ENCODE measurements around the gene RGS17. TPM values are rescaled to one million over a fixed set of nuclear protein-coding genes. Genes with fewer than 3 reads are reported as not detected.
"Not testable (repeated sequence)": the region's sequence is repeated elsewhere in the genome, so short reads cannot be mapped to it uniquely, and the experiment has no call there.

RGS17 gene
- polyA plus RNA-seq, 1 donor = 2.4 TPM

DNA sequence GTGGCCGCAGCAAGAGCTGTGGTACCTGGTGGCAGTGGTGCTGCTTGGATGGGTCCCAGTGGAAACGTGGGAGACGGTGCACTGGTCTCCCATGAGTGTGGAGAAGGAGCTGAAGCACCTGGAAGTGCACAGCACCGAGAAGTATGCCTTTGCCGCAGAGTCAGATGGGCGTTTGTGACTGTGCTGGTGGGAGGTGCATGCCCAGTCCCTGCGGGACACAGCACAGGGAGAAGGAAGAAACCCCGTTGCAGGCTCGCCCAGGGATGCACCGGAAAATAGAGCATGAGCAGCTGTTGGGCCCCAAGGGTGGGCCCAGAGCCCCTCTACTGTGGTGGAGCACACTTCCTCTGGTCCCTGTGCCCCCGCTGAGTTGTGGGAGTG lies 19.3 kb upstream of the RGS17 start:
- no peak for DNase-seq
- H3K27ac ChIP-seq (ENCODE audit: low read length) = no peak overlapping the region
- no peak overlapping the region for H3K4me3 ChIP-seq (ENCODE audit: low read length)
- H3K27me3 ChIP-seq (ENCODE audit: control insufficient read depth, insufficient read depth, low read length) = no peaks in the 10 kb centered on the region
- no peaks in the 10 kb centered on the region for H3K9me3 ChIP-seq (ENCODE audit: control insufficient read depth, low read depth, low read length)
- no CpG with 5 or more reads among the region's 11 CpGs for WGBS (ENCODE audit: insufficient coverage, low lambda C conversion rate)
- H3K4me1 ChIP-seq (ENCODE audit: control insufficient read depth, insufficient read depth, low read length) = no peaks in the 10 kb centered on the region
- H3K36me3 ChIP-seq (ENCODE audit: control insufficient read depth, insufficient read depth, low read length) = no peaks in the 10 kb centered on the region

DNA sequence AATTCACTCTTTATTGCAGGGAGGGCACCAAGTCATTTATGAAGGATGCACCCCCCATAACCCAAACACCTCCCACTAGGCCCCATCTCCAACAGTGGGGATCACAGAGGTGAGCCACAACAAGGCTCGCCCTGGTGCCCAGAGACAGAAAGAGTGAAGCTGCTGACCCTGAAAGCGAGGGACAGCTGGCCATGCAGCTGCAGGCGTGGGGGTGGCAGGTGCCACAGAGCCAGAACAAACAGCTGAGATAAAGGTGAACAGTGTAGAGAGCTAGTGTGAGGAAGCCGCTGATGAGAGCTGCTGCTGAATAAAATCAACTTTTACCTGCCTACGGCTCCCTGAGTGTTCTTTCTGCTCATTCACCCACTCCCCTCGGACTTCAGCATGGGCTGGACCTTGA lies 18.8 kb upstream of the RGS17 start:
- WGBS (ENCODE audit: insufficient coverage, low lambda C conversion rate) = no CpG with 5 or more reads among the region's 6 CpGs
- Histone ChIP-seq H3K36me3 (ENCODE audit: control insufficient read depth, insufficient read depth, low read length) (no peaks in the 10 kb centered on the region), H3K27me3 (ENCODE audit: control insufficient read depth, insufficient read depth, low read length) (no peaks in the 10 kb centered on the region), H3K9me3 (ENCODE audit: control insufficient read depth, low read depth, low read length) (no peaks in the 10 kb centered on the region), H3K4me1 (ENCODE audit: control insufficient read depth, insufficient read depth, low read length) (no peaks in the 10 kb centered on the region), H3K4me3 (ENCODE audit: low read length) (no peak overlapping the region), H3K27ac (ENCODE audit: low read length) (no peak overlapping the region)
- no peak for DNase-seq

DNA sequence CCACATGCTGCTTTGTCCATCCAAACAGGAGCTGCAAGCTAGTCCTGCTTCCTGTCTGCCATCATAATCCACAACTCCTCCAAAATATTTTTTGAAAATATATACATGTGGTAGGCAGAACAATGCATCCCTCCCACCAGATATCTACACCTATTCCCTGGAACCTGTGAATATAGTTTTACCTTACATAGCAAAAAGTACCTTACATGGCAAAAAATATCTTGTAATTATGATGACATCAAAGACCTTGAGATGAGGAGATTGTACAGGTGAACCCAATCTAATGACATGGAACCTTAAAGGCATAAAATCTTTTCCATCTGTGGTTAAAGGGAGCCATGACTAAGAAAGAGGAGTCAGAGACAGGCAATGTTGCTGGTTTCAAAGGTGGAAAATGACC lies 15.3 kb upstream of the RGS17 start:
- H3K36me3 ChIP-seq (ENCODE audit: control insufficient read depth, insufficient read depth, low read length) = no peaks in the 10 kb centered on the region
- no peak overlapping the region for H3K27ac ChIP-seq (ENCODE audit: low read length)
- no peaks in the 10 kb centered on the region for H3K4me1 ChIP-seq (ENCODE audit: control insufficient read depth, insufficient read depth, low read length)
- H3K9me3 ChIP-seq (ENCODE audit: control insufficient read depth, low read depth, low read length) = no peaks in the 10 kb centered on the region
- H3K4me3 ChIP-seq (ENCODE audit: low read length) = no peak overlapping the region
- no peak for DNase-seq
- no peaks in the 10 kb centered on the region for H3K27me3 ChIP-seq (ENCODE audit: control insufficient read depth, insufficient read depth, low read length)

DNA sequence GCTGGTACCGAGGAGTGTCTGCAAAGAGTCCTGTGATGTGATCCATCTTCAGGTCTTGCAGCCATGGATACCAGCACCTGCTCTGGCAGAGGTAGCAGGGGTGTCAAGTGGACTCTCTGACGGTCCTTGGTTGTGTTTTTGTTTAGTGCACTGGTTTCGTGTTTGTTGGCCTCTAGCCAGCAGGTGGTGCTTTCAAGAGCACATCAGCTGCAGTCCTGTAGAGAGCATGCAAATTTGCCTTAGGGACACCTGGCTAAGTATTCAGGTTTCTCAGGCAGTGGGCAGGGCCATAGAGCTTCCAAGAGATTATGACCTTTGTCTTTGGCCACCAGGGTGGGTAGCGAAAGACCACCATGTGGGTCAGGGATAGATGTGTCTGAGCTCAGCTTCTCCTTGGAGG lies 14.5 kb upstream of the RGS17 start:
- H3K9me3 ChIP-seq (ENCODE audit: control insufficient read depth, low read depth, low read length) = no peaks in the 10 kb centered on the region
- H3K4me3 ChIP-seq (ENCODE audit: low read length) = no peak overlapping the region
- DNase-seq = no peak
- no peaks in the 10 kb centered on the region for H3K36me3 ChIP-seq (ENCODE audit: control insufficient read depth, insufficient read depth, low read length)
- H3K27ac ChIP-seq (ENCODE audit: low read length) = no peak overlapping the region
- no peaks in the 10 kb centered on the region for H3K27me3 ChIP-seq (ENCODE audit: control insufficient read depth, insufficient read depth, low read length)
- 100% methylated on average over 1 of the region's 4 CpGs for WGBS (ENCODE audit: insufficient coverage, low lambda C conversion rate)
- H3K4me1 ChIP-seq (ENCODE audit: control insufficient read depth, insufficient read depth, low read length) = no peaks in the 10 kb centered on the region

DNA sequence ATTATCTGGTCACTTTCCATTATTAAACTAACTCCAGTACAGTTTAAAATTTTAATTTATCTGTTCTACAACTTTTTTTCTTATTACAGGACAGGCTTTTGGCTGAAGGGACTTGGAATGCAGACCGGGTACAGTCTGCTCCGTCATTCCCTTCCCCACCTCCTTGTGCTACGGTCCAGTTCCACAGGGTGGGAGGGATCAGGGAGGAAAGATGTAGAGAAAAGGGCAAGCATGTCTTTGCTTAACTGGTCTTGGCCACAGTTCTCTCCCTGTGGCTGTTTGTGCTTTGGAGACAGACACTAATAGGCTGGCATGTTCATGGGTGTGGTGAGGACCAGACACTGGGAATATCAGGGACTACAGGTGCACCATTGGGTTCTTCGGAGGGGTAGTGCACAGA lies 12.1 kb upstream of the RGS17 start:
- Histone ChIP-seq H3K36me3 (ENCODE audit: control insufficient read depth, insufficient read depth, low read length) (no peaks in the 10 kb centered on the region), H3K9me3 (ENCODE audit: control insufficient read depth, low read depth, low read length) (no peaks in the 10 kb centered on the region), H3K4me1 (ENCODE audit: control insufficient read depth, insufficient read depth, low read length) (no peaks in the 10 kb centered on the region), H3K27ac (ENCODE audit: low read length) (no peak overlapping the region), H3K4me3 (ENCODE audit: low read length) (no peak overlapping the region), H3K27me3 (ENCODE audit: control insufficient read depth, insufficient read depth, low read length) (no peaks in the 10 kb centered on the region)
- DNase-seq = no peak
- 92% methylated on average over 2 of the region's 4 CpGs for WGBS (ENCODE audit: insufficient coverage, low lambda C conversion rate)

DNA sequence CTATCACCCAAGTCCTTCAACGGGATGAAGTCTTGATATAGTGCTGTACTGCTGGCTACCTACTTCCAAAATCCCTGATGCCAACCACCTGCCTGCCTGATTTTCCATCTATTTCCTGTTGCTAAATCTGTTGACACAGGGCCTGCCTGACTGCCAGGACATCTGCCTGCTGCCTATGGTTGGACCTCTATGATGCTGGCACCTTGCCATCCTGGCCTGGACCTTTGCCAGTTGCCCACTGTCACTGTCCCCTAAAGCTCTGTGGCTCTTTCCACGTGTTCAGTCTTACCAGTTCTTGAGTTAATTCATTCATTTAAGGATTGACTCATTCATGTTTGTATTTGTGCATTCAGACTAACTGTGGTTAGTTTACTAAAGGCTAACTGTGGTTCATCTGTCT lies 9.2 kb upstream of the RGS17 start:
- Histone ChIP-seq H3K9me3 (ENCODE audit: control insufficient read depth, low read depth, low read length) (no peaks in the 10 kb centered on the region), H3K4me3 (ENCODE audit: low read length) (no peak overlapping the region), H3K27me3 (ENCODE audit: control insufficient read depth, insufficient read depth, low read length) (no peaks in the 10 kb centered on the region), H3K4me1 (ENCODE audit: control insufficient read depth, insufficient read depth, low read length) (no peaks in the 10 kb centered on the region), H3K27ac (ENCODE audit: low read length) (no peak overlapping the region), H3K36me3 (ENCODE audit: control insufficient read depth, insufficient read depth, low read length) (no peaks in the 10 kb centered on the region)
- DNase-seq = no peak
- WGBS (ENCODE audit: insufficient coverage, low lambda C conversion rate) = no CpG with 5 or more reads among the region's 2 CpGs

DNA sequence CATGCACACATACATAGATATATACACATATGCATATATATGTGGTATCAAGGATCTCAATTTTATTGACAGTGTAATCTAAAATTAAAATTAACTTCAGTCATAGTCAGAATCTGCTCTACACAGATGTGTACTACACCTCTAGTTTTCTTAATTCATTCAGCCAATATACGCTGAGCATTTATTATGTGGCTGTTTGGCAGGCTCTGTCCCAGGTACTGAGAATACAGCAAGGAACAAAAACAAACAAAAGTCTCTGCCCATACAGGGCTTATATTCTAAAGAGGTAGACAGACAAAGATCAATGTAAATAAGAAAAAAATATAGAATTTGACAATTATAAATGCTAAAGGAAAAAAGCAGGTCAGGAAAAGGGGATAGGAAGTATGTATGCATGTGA lies 7.8 kb upstream of the RGS17 start:
- Histone ChIP-seq H3K4me1 (ENCODE audit: control insufficient read depth, insufficient read depth, low read length) (no peaks in the 10 kb centered on the region), H3K27ac (ENCODE audit: low read length) (no peak overlapping the region), H3K9me3 (ENCODE audit: control insufficient read depth, low read depth, low read length) (no peaks in the 10 kb centered on the region), H3K27me3 (ENCODE audit: control insufficient read depth, insufficient read depth, low read length) (no peaks in the 10 kb centered on the region), H3K36me3 (ENCODE audit: control insufficient read depth, insufficient read depth, low read length) (no peaks in the 10 kb centered on the region), H3K4me3 (ENCODE audit: low read length) (no peak overlapping the region)
- WGBS (ENCODE audit: insufficient coverage, low lambda C conversion rate) = 63% methylated on average over 1 of the region's 1 CpG
- DNase-seq = no peak

DNA sequence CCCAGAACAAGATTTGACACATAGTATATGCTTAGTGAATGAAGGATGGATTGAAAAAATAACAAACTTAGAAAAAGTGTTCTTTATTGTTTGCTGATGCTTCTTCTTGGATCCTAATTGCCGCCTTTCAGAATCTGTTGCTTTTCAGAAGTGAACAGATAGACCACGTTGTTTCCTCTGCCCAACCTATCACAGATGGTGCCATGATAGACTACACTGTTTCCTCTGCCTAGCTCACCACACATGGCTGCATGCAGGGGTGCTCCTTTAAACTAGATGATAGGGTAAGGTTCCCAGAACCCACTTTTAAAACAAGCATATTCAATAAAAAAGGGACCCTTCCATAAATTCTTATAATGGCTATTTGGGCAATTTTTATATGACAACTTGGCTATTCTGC lies 4.6 kb upstream of the RGS17 start:
- no peak overlapping the region for H3K27ac ChIP-seq (ENCODE audit: low read length)
- no peaks in the 10 kb centered on the region for H3K36me3 ChIP-seq (ENCODE audit: control insufficient read depth, insufficient read depth, low read length)
- H3K27me3 ChIP-seq (ENCODE audit: control insufficient read depth, insufficient read depth, low read length) = peaks cover 10% of the 10 kb centered on the region
- H3K4me3 ChIP-seq (ENCODE audit: low read length) = no peak overlapping the region
- WGBS (ENCODE audit: insufficient coverage, low lambda C conversion rate) = 60% methylated on average over 1 of the region's 2 CpGs
- H3K9me3 ChIP-seq (ENCODE audit: control insufficient read depth, low read depth, low read length) = no peaks in the 10 kb centered on the region
- DNase-seq = no peak
- no peaks in the 10 kb centered on the region for H3K4me1 ChIP-seq (ENCODE audit: control insufficient read depth, insufficient read depth, low read length)

DNA sequence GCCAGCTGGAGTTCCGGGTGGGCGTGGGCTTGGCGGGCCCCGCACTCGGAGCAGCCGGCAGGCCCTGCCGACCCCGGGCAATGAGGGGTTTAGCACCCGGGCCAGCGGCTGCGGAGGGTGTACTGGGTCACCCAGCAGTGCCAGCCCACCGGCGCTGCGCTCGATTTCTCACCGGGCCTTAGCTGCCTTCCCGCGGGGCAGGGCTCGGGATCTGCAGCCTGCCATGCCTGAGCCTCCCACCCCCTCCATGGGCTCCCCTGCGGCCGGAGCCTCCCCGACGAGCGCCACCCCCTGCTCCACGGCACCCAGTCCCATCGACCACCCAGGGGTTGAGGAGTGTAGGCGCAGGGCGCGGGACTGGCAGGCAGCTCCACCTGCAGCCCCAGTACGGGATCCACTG lies 2.6 kb upstream of the RGS17 start:
- not testable (repeated sequence) for H3K4me3 ChIP-seq (ENCODE audit: low read length); H3K36me3 ChIP-seq (ENCODE audit: control insufficient read depth, insufficient read depth, low read length); DNase-seq; H3K27ac ChIP-seq (ENCODE audit: low read length); H3K9me3 ChIP-seq (ENCODE audit: control insufficient read depth, low read depth, low read length); H3K4me1 ChIP-seq (ENCODE audit: control insufficient read depth, insufficient read depth, low read length)
- no CpG with 5 or more reads among the region's 30 CpGs for WGBS (ENCODE audit: insufficient coverage, low lambda C conversion rate)
- peaks cover 28% of the 10 kb centered on the region for H3K27me3 ChIP-seq (ENCODE audit: control insufficient read depth, insufficient read depth, low read length)

DNA sequence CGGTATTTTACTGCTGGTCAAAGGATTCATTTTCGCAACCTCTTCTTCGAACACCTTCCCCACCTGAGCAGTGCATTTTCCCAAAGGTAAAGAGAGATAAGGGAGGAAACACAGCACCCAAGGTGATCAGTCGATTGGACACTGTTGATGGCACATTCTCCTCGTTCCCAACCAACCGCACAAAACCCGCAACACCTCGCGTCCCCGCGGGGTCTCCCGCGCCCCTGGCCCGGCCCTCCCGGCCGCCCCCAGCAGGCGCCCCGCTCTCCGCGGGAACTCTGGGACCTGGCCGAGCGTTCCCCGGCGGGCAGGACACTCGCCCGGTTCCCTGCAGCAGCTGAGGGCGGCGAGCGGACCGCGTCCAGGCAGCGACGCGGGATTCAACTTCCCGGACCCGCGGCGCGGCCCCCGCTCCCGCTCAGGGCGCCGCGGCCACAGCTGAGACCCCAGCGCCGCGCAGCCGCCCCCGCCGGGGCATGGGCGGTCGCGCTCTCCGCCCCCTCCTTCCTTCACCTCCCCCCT lies 506 bp downstream of the RGS17 start:
- Histone ChIP-seq H3K27me3 (ENCODE audit: control insufficient read depth, insufficient read depth, low read length) (peaks cover 47% of the 10 kb centered on the region), H3K4me1 (ENCODE audit: control insufficient read depth, insufficient read depth, low read length) (peaks cover 6% of the 10 kb centered on the region), H3K27ac (ENCODE audit: low read length) (no peak overlapping the region), H3K9me3 (ENCODE audit: control insufficient read depth, low read depth, low read length) (no peaks in the 10 kb centered on the region), H3K36me3 (ENCODE audit: control insufficient read depth, insufficient read depth, low read length) (no peaks in the 10 kb centered on the region), H3K4me3 (ENCODE audit: low read length) (peak overlapping the region; percentile 62)
- DNase-seq = peak in 1 of 2 donors; percentile 25
- no CpG with 5 or more reads among the region's 54 CpGs for WGBS (ENCODE audit: insufficient coverage, low lambda C conversion rate)

DNA sequence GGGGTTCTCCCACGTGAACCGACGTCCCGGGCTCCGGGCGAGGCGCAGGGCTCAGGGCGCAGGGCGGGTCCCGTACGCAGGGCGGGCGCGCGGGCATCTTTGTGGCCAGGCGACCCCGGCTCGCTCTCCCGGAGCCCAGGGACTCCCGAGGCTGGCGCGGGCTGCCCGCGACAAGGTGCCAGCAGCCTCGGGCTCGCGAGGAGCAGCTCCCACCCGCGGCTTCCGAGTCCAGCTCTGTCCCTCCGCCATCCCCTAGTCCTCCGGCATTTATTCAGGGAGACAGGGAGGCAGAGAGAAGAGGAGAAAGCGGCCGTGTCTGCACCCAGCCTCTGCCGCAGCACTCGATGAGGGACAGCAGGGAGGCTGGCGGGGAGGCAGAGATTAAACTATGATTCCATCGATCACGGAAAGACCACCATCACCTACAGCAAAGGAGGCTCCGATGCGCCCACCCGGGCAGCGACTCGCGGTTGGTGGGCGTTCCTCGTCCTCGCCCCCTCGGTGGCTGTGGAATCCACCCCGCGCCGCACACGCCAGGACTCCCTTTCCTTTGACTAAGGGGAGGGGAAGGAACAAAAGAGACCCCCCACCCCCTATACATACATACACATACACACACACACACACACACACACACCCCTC lies 1.1 kb downstream of the RGS17 start:
- peak in 1 of 2 donors; percentile 16 for DNase-seq
- peaks cover 49% of the 10 kb centered on the region for H3K27me3 ChIP-seq (ENCODE audit: control insufficient read depth, insufficient read depth, low read length)
- peaks cover 6% of the 10 kb centered on the region for H3K4me1 ChIP-seq (ENCODE audit: control insufficient read depth, insufficient read depth, low read length)
- peak overlapping the region; percentile 43 for H3K4me3 ChIP-seq (ENCODE audit: low read length)
- WGBS (ENCODE audit: insufficient coverage, low lambda C conversion rate) = no CpG with 5 or more reads among the region's 53 CpGs
- H3K27ac ChIP-seq (ENCODE audit: low read length) = no peak overlapping the region
- H3K36me3 ChIP-seq (ENCODE audit: control insufficient read depth, insufficient read depth, low read length) = no peaks in the 10 kb centered on the region
- no peaks in the 10 kb centered on the region for H3K9me3 ChIP-seq (ENCODE audit: control insufficient read depth, low read depth, low read length)
